Omental fat pad (tissue), 4 donors: ENCODE measurements around the gene COL26A1. TPM values are rescaled to one million over a fixed set of nuclear protein-coding genes. Genes with fewer than 3 reads are reported as not detected.

ENCODE experiments used
- ATAC-seq: fragments of 150-250 bp; one replicate; pipeline ENCODE4 v1.9.1; 2016; ENCODE audit warnings: mild to moderate bottlenecking, moderate library complexity; ENCODE audit not compliant: low FRiP score
- DNase-seq: peaks from one replicate; pipeline ENCODE4 v3.0.0-alpha.2; 2019; ENCODE audit warnings: low spot score
- total RNA-seq, 4 donors: library from RNA; depleted of rRNA; stranded (reverse); fragments of >200 nt; gene quantifications; one replicate each; pipeline ENCODE4 v1.1.0, GENCODE V29; 2016
- TF ChIP-seq, protein P1 (sequence below), 3 donors: fragments of 450-650 bp; IDR thresholded peaks; one replicate each; pipeline ENCODE4 v1.5.1; 2016 to 2017; ENCODE audit warnings: antibody characterized with exemption in 3 of 3, mild to moderate bottlenecking in 3 of 3, moderate library complexity in 2 of 3

COL26A1 gene
- total RNA-seq, 4 donors from 2014 or later: 0.37 TPM; not detected in 3

DNA sequence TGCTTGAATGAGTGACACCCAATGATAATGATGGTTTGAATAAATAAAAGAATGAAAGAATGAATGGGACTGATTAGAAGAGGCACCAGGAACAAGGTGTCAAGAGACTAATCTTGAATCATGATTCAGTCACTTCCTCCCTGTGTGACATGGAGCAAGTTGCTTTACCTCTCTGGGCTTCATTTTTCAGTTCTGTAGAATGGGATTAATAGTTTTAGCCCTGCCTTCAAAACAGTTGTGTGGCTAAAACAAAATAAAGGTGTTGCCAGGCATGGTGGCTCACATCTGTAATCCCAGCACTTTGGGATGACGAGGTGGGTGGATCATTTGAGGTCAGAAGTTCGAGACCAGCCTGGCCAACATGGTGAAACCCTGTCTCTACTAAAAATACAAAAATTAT, 228.8 kb downstream of the COL26A1 start:
- ATAC-seq: no peak
- TF ChIP-seq, protein P1, sequence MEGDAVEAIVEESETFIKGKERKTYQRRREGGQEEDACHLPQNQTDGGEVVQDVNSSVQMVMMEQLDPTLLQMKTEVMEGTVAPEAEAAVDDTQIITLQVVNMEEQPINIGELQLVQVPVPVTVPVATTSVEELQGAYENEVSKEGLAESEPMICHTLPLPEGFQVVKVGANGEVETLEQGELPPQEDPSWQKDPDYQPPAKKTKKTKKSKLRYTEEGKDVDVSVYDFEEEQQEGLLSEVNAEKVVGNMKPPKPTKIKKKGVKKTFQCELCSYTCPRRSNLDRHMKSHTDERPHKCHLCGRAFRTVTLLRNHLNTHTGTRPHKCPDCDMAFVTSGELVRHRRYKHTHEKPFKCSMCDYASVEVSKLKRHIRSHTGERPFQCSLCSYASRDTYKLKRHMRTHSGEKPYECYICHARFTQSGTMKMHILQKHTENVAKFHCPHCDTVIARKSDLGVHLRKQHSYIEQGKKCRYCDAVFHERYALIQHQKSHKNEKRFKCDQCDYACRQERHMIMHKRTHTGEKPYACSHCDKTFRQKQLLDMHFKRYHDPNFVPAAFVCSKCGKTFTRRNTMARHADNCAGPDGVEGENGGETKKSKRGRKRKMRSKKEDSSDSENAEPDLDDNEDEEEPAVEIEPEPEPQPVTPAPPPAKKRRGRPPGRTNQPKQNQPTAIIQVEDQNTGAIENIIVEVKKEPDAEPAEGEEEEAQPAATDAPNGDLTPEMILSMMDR (IDR thresholded peaks at IDR 0.05): no peak
- DNase-seq: no peak

GRCh38 chr7:101593556-101593955, 230.9 kb downstream of the COL26A1 start:
- DNase-seq (no peak), ATAC-seq (no peak)
- TF ChIP-seq, protein P1 (IDR thresholded peaks at IDR 0.05): no peak

- TF ChIP-seq, protein P1 (IDR thresholded peaks at IDR 0.05): no peak
- DNase-seq (no peak), ATAC-seq (no peak)
Measured at GRCh38 chr7:101594790-101595189, 232.1 kb downstream of the COL26A1 start.

DNA sequence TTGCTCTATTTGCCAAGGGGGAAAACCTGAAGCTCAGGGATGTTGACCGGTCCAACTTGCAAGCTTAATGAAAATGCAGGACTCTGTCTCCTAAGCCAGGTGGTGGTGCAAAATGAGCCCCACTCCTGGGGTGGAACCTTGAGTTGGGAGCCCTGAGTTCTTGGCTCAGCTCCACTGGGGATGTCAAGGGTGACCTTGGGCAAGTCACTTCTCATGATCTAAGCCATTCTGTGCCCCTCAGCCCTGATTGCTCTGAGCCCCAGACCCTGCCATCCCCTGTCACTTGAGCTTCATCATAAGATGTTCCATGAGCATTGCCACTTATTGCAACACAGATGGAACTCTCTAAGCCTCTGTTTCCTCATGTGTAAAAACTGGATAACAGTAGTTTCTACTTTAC, 232.6 kb downstream of the COL26A1 start:
- no peak for DNase-seq
- ATAC-seq: no peak
- TF ChIP-seq, protein P1 (IDR thresholded peaks at IDR 0.05): no peak

GRCh38 chr7:101595766-101596537, 233.3 kb downstream of the COL26A1 start:
- DNase-seq: no peak
- no peak for ATAC-seq
- TF ChIP-seq, protein P1 (IDR thresholded peaks at IDR 0.05): no peak

DNA sequence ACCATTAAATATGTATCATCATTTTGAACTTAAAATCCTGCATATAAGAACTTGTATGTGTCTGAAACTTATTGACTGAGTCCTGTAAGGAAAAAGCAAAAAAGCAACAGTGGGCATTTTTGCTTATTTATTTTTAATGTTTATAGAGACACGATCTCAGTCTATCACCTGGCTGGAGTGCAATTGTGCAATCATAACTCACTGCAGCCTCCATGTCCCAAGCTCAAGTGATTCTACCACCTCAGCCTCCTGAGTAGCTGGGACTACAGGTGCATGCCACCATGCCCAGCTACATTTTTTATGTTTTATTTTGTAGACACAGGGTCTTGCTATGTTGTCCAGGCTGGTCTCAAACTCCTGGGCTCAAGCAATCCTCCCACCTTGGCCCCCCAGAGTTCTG, 234.2 kb downstream of the COL26A1 start:
- ATAC-seq (no peak), DNase-seq (no peak)
- TF ChIP-seq, protein P1 (IDR thresholded peaks at IDR 0.05): no peak

GRCh38 chr7:101597941-101598340, 235.3 kb downstream of the COL26A1 start:
- DNase-seq (no peak), ATAC-seq (no peak)
- TF ChIP-seq, protein P1 (IDR thresholded peaks at IDR 0.05): no peak
